GM18507 (cell line): ENCODE results near the gene UBASH3A.

Experiments used
- DNase-seq: peaks from one replicate; pipeline ENCODE4 v3.0.0; 2011; ENCODE audit warnings: low read depth; ENCODE audit not compliant: insufficient read length; ENCODE audit errors: extremely low spot score
- FAIRE-seq: peaks from 2 replicates; lab custom pipeline; 2011; peaks lifted over from hg19 to GRCh38; lab: Jason Lieb, UNC

UBASH3A gene

GRCh38 chr21:42474043-42474831 is 70.5 kb downstream of the UBASH3A start:
- DNase-seq (no peak), FAIRE-seq (peak; percentile 83)

DNA sequence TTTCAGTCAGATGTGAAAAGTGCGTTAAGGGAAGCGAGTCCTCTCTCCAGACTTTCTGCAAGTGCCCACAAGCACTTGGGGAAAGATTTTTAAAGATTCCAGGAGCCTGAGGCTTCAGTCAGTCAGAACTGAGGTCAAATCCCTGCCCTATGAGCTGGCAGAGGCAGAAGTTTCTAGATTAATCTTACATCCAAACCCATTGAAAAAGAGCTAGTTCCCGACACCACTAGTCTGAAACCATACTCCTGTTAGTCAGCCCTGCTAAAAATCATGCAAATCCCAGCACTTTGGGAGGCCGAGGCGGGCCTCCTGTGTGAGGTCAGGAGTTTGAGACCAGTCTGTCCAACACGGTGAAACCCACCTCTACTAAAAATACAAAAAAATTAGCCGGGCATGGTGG is 71.3 kb downstream of the UBASH3A start:
- FAIRE-seq (no peak), DNase-seq (no peak)

- FAIRE-seq = peak; percentile 41
Measured at GRCh38 chr21:42475526-42476387, 72.1 kb downstream of the UBASH3A start.

GRCh38 chr21:42476388-42477331 is 73.0 kb downstream of the UBASH3A start:
- DNase-seq = no peak
- FAIRE-seq = peak; percentile 33

More at GRCh38 chr21:42475526-42476387, 72.1 kb downstream of the UBASH3A start:
- no peak for DNase-seq

GRCh38 chr21:42478504-42478903 is 74.8 kb downstream of the UBASH3A start:
- DNase-seq (no peak), FAIRE-seq (peak; percentile 82)

DNA sequence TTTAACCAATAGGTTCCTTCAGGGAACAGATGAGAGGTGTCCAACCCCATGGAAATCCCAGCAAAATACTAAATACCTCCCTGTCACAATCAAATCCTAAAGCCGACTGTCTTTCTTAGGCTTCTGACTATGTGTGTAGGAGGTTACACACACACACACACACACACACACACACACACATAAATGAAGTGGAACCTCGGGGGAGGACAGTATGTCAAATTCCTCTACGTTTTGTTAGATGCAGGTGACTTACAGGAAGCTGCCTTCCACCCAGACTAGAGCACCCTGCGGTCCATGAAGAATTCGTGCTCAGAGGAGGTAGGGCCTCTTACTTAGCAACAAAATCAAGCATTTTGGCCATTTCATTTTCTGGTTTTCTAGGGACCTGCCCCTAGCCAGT is 75.9 kb downstream of the UBASH3A start:
- no peak for DNase-seq
- FAIRE-seq = no peak

- no peak for FAIRE-seq
- no peak for DNase-seq
Measured at GRCh38 chr21:42480736-42481135, 77.0 kb downstream of the UBASH3A start.

DNA sequence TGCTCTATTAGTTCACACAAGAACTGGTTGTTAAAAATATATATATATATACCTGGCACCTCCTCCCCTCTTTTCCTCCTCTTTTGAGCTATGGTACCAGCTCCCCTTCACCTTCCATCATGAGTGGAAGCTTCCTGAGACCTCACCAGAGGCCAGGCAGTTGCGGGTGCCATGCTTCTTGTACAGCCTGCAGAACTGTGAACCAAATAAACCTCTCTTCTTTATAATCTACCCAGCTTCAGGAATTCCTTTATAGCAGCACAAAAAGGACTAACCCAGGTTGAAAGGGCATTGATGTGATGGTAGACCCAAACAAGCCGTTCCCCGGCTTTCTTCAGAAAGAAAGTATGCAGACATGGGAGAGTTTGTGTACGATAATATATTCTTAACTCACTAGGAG is 77.5 kb downstream of the UBASH3A start:
- DNase-seq = no peak
- FAIRE-seq = no peak

DNA sequence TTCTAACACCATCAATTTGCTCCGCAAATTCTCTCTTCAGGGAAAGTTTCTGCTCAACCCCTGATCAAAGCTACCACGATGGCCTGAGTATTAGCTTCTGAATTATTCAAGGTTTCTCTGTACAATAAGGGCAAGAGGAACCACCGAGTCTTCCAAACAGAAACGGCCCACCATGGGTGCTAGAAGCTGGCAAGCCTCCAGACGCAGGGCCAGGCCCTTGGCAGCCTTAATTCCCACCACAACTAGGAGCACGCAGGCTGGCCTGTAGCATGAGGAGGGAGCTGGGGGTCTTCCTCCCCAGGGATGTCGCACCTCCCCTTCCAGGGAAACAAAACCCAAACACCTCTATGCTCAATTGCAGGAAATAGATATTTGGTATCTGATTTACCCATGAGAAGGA is 81.3 kb downstream of the UBASH3A start:
- FAIRE-seq = no peak
- DNase-seq = no peak

GRCh38 chr21:42486072-42486471 is 82.4 kb downstream of the UBASH3A start:
- FAIRE-seq = no peak
- no peak for DNase-seq

GRCh38 chr21:42486531-42486930 is 82.8 kb downstream of the UBASH3A start:
- FAIRE-seq = no peak
- DNase-seq = no peak

DNA sequence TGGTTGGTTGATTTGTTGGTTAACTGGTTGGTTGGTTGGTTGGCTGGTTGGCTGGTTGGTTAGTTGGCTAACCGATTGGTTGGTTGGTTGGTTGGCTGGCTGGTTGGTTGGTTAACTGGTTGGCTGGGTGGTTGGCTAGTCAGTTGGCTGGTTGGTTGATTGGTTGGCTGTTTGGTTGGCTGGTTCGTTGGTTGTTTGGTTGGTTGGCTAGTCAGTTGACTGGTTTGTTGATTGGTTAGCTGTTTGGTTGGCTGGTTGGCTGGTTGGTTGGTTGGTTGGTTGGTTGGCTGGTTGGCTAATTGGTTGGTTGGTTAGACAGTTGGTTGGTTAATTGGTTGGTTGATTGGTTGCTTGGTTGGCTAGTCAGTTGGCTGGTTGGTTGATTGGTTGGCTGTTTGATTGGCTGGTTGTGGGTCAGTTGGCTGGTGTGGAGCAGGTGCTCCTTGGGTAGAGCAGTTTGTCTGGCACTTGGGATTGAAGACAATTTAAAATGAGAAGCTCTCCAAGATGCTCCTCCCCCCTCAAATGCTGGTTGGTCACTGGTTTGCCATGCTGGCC is 85.4 kb downstream of the UBASH3A start:
- DNase-seq = no peak
- no peak for FAIRE-seq

- FAIRE-seq = no peak
- no peak for DNase-seq
Measured at GRCh38 chr21:42489991-42490390, 86.3 kb downstream of the UBASH3A start.

DNA sequence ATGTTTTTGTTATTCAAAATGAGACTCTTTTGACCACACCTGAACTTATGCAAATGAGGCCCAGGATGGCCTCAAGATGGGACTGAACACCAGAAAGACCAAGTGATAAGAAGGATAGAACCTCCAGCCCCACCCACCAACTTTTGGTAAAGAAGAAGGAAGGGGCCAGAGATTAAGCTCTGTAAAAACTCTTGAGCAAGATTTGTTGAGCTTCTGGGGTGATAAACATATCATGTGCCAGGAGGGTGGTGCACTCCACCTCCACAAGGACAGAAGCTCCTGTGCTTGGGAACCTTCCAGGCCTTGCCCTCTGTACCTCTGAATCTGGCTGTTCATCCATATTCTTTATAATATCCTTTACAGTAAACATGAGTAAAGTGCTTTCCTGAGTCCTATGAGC is 87.0 kb downstream of the UBASH3A start:
- DNase-seq = no peak

DNA sequence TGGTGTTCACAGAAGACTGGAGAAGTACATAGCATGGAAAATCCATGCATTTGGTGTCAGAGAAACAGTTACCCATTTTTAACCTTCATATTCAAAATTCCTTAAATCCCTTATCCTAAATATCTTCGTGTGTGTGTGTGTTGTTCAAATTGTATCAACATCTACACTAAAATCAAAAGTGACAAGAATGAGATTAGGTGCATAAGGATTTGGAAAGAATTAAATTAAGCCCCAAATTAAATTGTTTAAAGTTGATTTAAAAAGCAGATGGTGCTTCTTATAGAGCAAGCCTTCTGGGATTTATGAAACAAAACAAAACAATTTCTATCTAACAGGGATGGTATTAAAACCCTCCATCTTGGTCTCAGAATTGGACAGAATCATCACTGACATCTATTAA is 87.6 kb downstream of the UBASH3A start:
- DNase-seq = no peak
- no peak for FAIRE-seq

More for the DNA sequence above, 87.0 kb downstream of the UBASH3A start:
- FAIRE-seq = no peak

DNA sequence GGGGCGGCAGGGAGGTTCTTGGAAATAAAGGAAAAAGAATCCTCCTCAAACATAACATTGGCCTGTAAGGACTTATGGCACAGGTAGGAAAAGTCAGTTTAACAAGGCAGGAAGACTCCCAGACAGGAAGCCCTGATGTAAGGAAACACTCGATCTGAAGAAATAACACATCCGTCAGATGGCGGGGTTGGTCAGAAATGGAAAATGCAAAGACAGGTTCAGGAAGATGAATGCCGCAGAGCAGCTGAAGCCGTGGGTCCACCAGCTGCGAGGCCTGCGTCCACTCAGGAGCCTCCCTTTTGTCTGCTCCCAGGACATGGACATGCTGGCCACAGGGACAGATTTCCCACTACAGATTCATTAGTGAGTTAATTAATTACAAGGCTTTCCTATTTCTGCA is 88.5 kb downstream of the UBASH3A start:
- no peak for DNase-seq
- no peak for FAIRE-seq

- no peak for FAIRE-seq
Measured at GRCh38 chr21:42493109-42494060, 89.7 kb downstream of the UBASH3A start.

GRCh38 chr21:42495027-42495426 is 91.3 kb downstream of the UBASH3A start:
- DNase-seq (no peak), FAIRE-seq (no peak)

More at GRCh38 chr21:42493109-42494060, 89.7 kb downstream of the UBASH3A start:
- DNase-seq = no peak
